ENCODE data around the gene STARD13. TPM values are rescaled to one million over a fixed set of nuclear protein-coding genes. Genes with fewer than 3 reads are reported as not detected.

Gene STARD13
- total and polyA plus RNA-seq, 4 donors = 2.7 to 15.3 (median 5.7) TPM

- WGBS = 93% methylated on average over 3 of the region's 3 CpGs
- peaks cover 0 to 5% (median 0%) of the 10 kb centered on the region in 4 donors for H3K4me1 ChIP-seq (ENCODE audit: control insufficient read depth in 4 of 4, insufficient read depth in 4 of 4, low read length in 3 of 4)
These were observed 88.8 kb downstream of the STARD13 start for GRCh38 chr13:33196767-33197166.

GRCh38 chr13:33195693-33196464, 89.7 kb downstream of the STARD13 start:
- WGBS = 93% methylated on average over 13 of the region's 13 CpGs
- H3K4me3 ChIP-seq (ENCODE audit: low read depth in 1 of 3, low read length in 3 of 3) = no peak overlapping the region
- no peaks in the 10 kb centered on the region for H3K27me3 ChIP-seq (ENCODE audit: control insufficient read depth in 4 of 4, insufficient read depth in 4 of 4, low read length in 3 of 4)
- no peak for DNase-seq (ENCODE audit: low spot score)
- H3K36me3 ChIP-seq (ENCODE audit: control insufficient read depth in 4 of 4, insufficient read depth in 3 of 4, low read depth in 1 of 4, low read length in 3 of 4) = peaks cover 0 to 3% (median 0%) of the 10 kb centered on the region in 4 donors
- TF ChIP-seq YY1 (IDR thresholded peaks at IDR 0.05) (no peak), NR2F2 (IDR thresholded peaks at IDR 0.05) (no peak), TAF1 (conservative IDR thresholded peaks at IDR 0.05) (no peak), ZBTB33 (IDR thresholded peaks at IDR 0.05) (no peak), FOXA1 (IDR thresholded peaks at IDR 0.05) (no peak), FOXA2 (IDR thresholded peaks at IDR 0.05) (no peak), GABPA (IDR thresholded peaks at IDR 0.05 in 1 of 2, conservative IDR thresholded peaks at IDR 0.05 in 1 of 2) (no peak), SP1 (IDR thresholded peaks at IDR 0.05) (no peak), CTCF (IDR thresholded peaks at IDR 0.05; ENCODE audit: low read depth, low read length, missing input control) (no peak), HNF4A (conservative IDR thresholded peaks at IDR 0.05) (no peak), JUND (IDR thresholded peaks at IDR 0.05) (no peak), EGR1 (IDR thresholded peaks at IDR 0.05; ENCODE audit: low read depth in 2 of 2) (no peak), RAD21 (IDR thresholded peaks at IDR 0.05) (no peak), RXRA (IDR thresholded peaks at IDR 0.05) (no peak), HNF4G (IDR thresholded peaks at IDR 0.05) (no peak)
- TF ChIP-seq, protein P1, sequence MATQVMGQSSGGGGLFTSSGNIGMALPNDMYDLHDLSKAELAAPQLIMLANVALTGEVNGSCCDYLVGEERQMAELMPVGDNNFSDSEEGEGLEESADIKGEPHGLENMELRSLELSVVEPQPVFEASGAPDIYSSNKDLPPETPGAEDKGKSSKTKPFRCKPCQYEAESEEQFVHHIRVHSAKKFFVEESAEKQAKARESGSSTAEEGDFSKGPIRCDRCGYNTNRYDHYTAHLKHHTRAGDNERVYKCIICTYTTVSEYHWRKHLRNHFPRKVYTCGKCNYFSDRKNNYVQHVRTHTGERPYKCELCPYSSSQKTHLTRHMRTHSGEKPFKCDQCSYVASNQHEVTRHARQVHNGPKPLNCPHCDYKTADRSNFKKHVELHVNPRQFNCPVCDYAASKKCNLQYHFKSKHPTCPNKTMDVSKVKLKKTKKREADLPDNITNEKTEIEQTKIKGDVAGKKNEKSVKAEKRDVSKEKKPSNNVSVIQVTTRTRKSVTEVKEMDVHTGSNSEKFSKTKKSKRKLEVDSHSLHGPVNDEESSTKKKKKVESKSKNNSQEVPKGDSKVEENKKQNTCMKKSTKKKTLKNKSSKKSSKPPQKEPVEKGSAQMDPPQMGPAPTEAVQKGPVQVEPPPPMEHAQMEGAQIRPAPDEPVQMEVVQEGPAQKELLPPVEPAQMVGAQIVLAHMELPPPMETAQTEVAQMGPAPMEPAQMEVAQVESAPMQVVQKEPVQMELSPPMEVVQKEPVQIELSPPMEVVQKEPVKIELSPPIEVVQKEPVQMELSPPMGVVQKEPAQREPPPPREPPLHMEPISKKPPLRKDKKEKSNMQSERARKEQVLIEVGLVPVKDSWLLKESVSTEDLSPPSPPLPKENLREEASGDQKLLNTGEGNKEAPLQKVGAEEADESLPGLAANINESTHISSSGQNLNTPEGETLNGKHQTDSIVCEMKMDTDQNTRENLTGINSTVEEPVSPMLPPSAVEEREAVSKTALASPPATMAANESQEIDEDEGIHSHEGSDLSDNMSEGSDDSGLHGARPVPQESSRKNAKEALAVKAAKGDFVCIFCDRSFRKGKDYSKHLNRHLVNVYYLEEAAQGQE (IDR thresholded peaks at IDR 0.05) = no peak
- TF ChIP-seq, protein P2, sequence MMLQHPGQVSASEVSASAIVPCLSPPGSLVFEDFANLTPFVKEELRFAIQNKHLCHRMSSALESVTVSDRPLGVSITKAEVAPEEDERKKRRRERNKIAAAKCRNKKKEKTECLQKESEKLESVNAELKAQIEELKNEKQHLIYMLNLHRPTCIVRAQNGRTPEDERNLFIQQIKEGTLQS (IDR thresholded peaks at IDR 0.05) = no peak
- TF ChIP-seq, protein P3, sequence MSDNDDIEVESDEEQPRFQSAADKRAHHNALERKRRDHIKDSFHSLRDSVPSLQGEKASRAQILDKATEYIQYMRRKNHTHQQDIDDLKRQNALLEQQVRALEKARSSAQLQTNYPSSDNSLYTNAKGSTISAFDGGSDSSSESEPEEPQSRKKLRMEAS (IDR thresholded peaks at IDR 0.05) = no peak
- peaks cover 0 to 5% (median 0%) of the 10 kb centered on the region in 4 donors for H3K4me1 ChIP-seq (ENCODE audit: control insufficient read depth in 4 of 4, insufficient read depth in 4 of 4, low read length in 3 of 4)
- no peak overlapping the region for H3K9ac ChIP-seq (ENCODE audit: low read depth in 1 of 2, low read length in 2 of 2)
- H3K27ac ChIP-seq (ENCODE audit: low read depth in 1 of 2, low read length in 2 of 2) = no peak overlapping the region
- H3K9me3 ChIP-seq (ENCODE audit: control insufficient read depth in 4 of 4, low read length in 3 of 4) = no peaks in the 10 kb centered on the region

More at GRCh38 chr13:33196767-33197166, 88.8 kb downstream of the STARD13 start:
- no peak for DNase-seq (ENCODE audit: low spot score)
- no peaks in the 10 kb centered on the region for H3K9me3 ChIP-seq (ENCODE audit: control insufficient read depth in 4 of 4, low read length in 3 of 4)
- no peak overlapping the region for H3K4me3 ChIP-seq (ENCODE audit: low read depth in 1 of 3, low read length in 3 of 3)
- H3K9ac ChIP-seq (ENCODE audit: low read depth in 1 of 2, low read length in 2 of 2) = no peak overlapping the region
- H3K36me3 ChIP-seq (ENCODE audit: control insufficient read depth in 4 of 4, insufficient read depth in 3 of 4, low read depth in 1 of 4, low read length in 3 of 4) = peaks cover 0 to 2% (median 0%) of the 10 kb centered on the region in 4 donors
- H3K27me3 ChIP-seq (ENCODE audit: control insufficient read depth in 4 of 4, insufficient read depth in 4 of 4, low read length in 3 of 4) = no peaks in the 10 kb centered on the region
- no peak for TF ChIP-seq HNF4G (IDR thresholded peaks at IDR 0.05)
- TF ChIP-seq, protein P1 (IDR thresholded peaks at IDR 0.05) = no peak
- no peak for TF ChIP-seq FOXA2 (IDR thresholded peaks at IDR 0.05)
- TF ChIP-seq EGR1 (IDR thresholded peaks at IDR 0.05; ENCODE audit: low read depth in 2 of 2) = no peak
- H3K27ac ChIP-seq (ENCODE audit: low read depth in 1 of 2, low read length in 2 of 2) = no peak overlapping the region

All from liver (tissue), 9 donors.